ENCODE data around the gene RGS17. TPM values are rescaled to one million over a fixed set of nuclear protein-coding genes. Genes with fewer than 3 reads are reported as not detected.

Gene RGS17
- total and polyA plus RNA-seq, 10 of the 15 experiments (the other 5 are each of a cell fraction or from before 2014, with no cell fraction given) = 0.06 to 0.29 (median 0.14) TPM; not detected in 4

GRCh38 chr6:153117986-153118879 is 12.8 kb downstream of the RGS17 start (continued):
- TF ChIP-seq, protein P1, sequence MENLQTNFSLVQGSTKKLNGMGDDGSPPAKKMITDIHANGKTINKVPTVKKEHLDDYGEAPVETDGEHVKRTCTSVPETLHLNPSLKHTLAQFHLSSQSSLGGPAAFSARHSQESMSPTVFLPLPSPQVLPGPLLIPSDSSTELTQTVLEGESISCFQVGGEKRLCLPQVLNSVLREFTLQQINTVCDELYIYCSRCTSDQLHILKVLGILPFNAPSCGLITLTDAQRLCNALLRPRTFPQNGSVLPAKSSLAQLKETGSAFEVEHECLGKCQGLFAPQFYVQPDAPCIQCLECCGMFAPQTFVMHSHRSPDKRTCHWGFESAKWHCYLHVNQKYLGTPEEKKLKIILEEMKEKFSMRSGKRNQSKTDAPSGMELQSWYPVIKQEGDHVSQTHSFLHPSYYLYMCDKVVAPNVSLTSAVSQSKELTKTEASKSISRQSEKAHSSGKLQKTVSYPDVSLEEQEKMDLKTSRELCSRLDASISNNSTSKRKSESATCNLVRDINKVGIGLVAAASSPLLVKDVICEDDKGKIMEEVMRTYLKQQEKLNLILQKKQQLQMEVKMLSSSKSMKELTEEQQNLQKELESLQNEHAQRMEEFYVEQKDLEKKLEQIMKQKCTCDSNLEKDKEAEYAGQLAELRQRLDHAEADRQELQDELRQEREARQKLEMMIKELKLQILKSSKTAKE (IDR thresholded peaks at IDR 0.05; ENCODE audit: low read depth, poor library complexity, severe bottlenecking) = peak; percentile 50
- TF ChIP-seq, protein P2, sequence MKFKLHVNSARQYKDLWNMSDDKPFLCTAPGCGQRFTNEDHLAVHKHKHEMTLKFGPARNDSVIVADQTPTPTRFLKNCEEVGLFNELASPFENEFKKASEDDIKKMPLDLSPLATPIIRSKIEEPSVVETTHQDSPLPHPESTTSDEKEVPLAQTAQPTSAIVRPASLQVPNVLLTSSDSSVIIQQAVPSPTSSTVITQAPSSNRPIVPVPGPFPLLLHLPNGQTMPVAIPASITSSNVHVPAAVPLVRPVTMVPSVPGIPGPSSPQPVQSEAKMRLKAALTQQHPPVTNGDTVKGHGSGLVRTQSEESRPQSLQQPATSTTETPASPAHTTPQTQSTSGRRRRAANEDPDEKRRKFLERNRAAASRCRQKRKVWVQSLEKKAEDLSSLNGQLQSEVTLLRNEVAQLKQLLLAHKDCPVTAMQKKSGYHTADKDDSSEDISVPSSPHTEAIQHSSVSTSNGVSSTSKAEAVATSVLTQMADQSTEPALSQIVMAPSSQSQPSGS (IDR thresholded peaks at IDR 0.05; ENCODE audit: low read length) = peak; percentile 56; the same call in 1 of the 2 replicates
- no peak for TF ChIP-seq ZNF592 (IDR thresholded peaks at IDR 0.05)
- no peak for TF ChIP-seq SREBF2 (IDR thresholded peaks at IDR 0.05; ENCODE audit: low read length)
- TF ChIP-seq, protein P3, sequence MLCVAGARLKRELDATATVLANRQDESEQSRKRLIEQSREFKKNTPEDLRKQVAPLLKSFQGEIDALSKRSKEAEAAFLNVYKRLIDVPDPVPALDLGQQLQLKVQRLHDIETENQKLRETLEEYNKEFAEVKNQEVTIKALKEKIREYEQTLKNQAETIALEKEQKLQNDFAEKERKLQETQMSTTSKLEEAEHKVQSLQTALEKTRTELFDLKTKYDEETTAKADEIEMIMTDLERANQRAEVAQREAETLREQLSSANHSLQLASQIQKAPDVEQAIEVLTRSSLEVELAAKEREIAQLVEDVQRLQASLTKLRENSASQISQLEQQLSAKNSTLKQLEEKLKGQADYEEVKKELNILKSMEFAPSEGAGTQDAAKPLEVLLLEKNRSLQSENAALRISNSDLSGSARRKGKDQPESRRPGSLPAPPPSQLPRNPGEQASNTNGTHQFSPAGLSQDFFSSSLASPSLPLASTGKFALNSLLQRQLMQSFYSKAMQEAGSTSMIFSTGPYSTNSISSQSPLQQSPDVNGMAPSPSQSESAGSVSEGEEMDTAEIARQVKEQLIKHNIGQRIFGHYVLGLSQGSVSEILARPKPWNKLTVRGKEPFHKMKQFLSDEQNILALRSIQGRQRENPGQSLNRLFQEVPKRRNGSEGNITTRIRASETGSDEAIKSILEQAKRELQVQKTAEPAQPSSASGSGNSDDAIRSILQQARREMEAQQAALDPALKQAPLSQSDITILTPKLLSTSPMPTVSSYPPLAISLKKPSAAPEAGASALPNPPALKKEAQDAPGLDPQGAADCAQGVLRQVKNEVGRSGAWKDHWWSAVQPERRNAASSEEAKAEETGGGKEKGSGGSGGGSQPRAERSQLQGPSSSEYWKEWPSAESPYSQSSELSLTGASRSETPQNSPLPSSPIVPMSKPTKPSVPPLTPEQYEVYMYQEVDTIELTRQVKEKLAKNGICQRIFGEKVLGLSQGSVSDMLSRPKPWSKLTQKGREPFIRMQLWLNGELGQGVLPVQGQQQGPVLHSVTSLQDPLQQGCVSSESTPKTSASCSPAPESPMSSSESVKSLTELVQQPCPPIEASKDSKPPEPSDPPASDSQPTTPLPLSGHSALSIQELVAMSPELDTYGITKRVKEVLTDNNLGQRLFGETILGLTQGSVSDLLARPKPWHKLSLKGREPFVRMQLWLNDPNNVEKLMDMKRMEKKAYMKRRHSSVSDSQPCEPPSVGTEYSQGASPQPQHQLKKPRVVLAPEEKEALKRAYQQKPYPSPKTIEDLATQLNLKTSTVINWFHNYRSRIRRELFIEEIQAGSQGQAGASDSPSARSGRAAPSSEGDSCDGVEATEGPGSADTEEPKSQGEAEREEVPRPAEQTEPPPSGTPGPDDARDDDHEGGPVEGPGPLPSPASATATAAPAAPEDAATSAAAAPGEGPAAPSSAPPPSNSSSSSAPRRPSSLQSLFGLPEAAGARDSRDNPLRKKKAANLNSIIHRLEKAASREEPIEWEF (IDR thresholded peaks at IDR 0.05; ENCODE audit: insufficient replicate concordance, low read depth, low read length) = no peak
- TF ChIP-seq, protein P4, sequence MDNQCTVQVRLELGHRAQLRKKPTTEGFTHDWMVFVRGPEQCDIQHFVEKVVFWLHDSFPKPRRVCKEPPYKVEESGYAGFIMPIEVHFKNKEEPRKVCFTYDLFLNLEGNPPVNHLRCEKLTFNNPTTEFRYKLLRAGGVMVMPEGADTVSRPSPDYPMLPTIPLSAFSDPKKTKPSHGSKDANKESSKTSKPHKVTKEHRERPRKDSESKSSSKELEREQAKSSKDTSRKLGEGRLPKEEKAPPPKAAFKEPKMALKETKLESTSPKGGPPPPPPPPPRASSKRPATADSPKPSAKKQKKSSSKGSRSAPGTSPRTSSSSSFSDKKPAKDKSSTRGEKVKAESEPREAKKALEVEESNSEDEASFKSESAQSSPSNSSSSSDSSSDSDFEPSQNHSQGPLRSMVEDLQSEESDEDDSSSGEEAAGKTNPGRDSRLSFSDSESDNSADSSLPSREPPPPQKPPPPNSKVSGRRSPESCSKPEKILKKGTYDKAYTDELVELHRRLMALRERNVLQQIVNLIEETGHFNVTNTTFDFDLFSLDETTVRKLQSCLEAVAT (IDR thresholded peaks at IDR 0.05) = no peak
- peak; percentile 90 for TF ChIP-seq DPF2 (IDR thresholded peaks at IDR 0.05)
- TF ChIP-seq RBBP5 (conservative IDR thresholded peaks at IDR 0.05) = no peak
- TF ChIP-seq SUZ12 (IDR thresholded peaks at IDR 0.05; ENCODE audit: unreplicated experiment) = no peak
- no peak for TF ChIP-seq ZNF217 (IDR thresholded peaks at IDR 0.05)
- TF ChIP-seq ZBED1 (IDR thresholded peaks at IDR 0.05; ENCODE audit: borderline replicate concordance) = no peak
- TF ChIP-seq PAX8 (IDR thresholded peaks at IDR 0.05) = no peak
- TF ChIP-seq BCL11A (IDR thresholded peaks at IDR 0.05; ENCODE audit: low read depth, low read length) = peak; percentile 39; the same call in 1 of the 2 replicates
- TF ChIP-seq FOXM1 (IDR thresholded peaks at IDR 0.05; ENCODE audit: low read depth, low read length) = no peak
